Nephron progenitor cell (in vitro differentiated cells): Measurements from ENCODE around the gene PALD1.

Source experiments
- DNase-seq: peaks from one replicate; pipeline ENCODE4 v3.0.0; 2021
- H3K27ac Mint-ChIP-seq: 2 replicates; pipeline ENCODE4 v1.8.0; 2021; ENCODE audit warnings: mild to moderate bottlenecking, moderate library complexity, mixed read lengths
- H3K27me3 Mint-ChIP-seq: 2 replicates; pipeline ENCODE4 v1.8.0; 2021; ENCODE audit warnings: mild to moderate bottlenecking, low read depth, mixed read lengths; ENCODE audit not compliant: poor library complexity
- H3K36me3 Mint-ChIP-seq: 2 replicates; pipeline ENCODE4 v1.8.0; 2021; ENCODE audit warnings: low read depth, mixed read lengths
- H3K4me1 Mint-ChIP-seq: 2 replicates; pipeline ENCODE4 v1.8.0; 2021; ENCODE audit warnings: mixed read lengths
- H3K4me3 Mint-ChIP-seq: 2 replicates; pipeline ENCODE4 v1.8.0; 2021; ENCODE audit warnings: mild to moderate bottlenecking, moderate library complexity, mixed read lengths
- H3K9me3 Mint-ChIP-seq: 2 replicates; pipeline ENCODE4 v1.8.0; 2021; ENCODE audit warnings: mild to moderate bottlenecking, moderate library complexity, mixed read lengths
- TF ChIP-seq, protein P1 (sequence below): fragments of 200-600 bp; sonication (generic); IDR thresholded peaks from 2 replicates; pipeline ENCODE4 v1.5.0; 2021; ENCODE audit warnings: antibody characterized with exemption

The PALD1 gene

GRCh38 chr10:70616761-70617160 is 138.2 kb downstream of the PALD1 start:
- Mint-ChIP-seq H3K9me3 (peaks cover 56% of the 10 kb centered on the region), H3K27ac (no peak overlapping the region), H3K36me3 (peaks cover 22% of the 10 kb centered on the region), H3K27me3 (peaks cover 4% of the 10 kb centered on the region), H3K4me1 (no peaks in the 10 kb centered on the region), H3K4me3 (no peak overlapping the region)
- DNase-seq = no peak
- TF ChIP-seq, protein P1, sequence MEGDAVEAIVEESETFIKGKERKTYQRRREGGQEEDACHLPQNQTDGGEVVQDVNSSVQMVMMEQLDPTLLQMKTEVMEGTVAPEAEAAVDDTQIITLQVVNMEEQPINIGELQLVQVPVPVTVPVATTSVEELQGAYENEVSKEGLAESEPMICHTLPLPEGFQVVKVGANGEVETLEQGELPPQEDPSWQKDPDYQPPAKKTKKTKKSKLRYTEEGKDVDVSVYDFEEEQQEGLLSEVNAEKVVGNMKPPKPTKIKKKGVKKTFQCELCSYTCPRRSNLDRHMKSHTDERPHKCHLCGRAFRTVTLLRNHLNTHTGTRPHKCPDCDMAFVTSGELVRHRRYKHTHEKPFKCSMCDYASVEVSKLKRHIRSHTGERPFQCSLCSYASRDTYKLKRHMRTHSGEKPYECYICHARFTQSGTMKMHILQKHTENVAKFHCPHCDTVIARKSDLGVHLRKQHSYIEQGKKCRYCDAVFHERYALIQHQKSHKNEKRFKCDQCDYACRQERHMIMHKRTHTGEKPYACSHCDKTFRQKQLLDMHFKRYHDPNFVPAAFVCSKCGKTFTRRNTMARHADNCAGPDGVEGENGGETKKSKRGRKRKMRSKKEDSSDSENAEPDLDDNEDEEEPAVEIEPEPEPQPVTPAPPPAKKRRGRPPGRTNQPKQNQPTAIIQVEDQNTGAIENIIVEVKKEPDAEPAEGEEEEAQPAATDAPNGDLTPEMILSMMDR = no peak
